Cardiac muscle cell (in vitro differentiated cells and primary cell): ENCODE measurements around the gene SLC4A11. TPM values are rescaled to one million over a fixed set of nuclear protein-coding genes. Genes with fewer than 3 reads are reported as not detected.
A peak's percentile ranks its signal among the peaks of the same experiment; 100 is the strongest.

Experiments used
- DNase-seq, 2 donors: peaks; one replicate each; pipeline versions ENCODE4 v3.0.0 to v3.0.0-alpha.2; 2010 to 2017; ENCODE audit warnings: low read depth in 1 of 2, low spot score in 1 of 2
- H3K27ac ChIP-seq: fragments of 200-600 bp; sonication (generic); 2 replicates; pipeline ENCODE4 v1.5.1; 2016
- H3K27me3 ChIP-seq: fragments of 200-600 bp; sonication (generic); 2 replicates; pipeline ENCODE4 v1.6.0; 2016; ENCODE audit warnings: control low read depth
- H3K36me3 ChIP-seq: fragments of 200-600 bp; sonication (generic); 2 replicates; pipeline ENCODE4 v1.5.1; 2016; ENCODE audit warnings: control low read depth
- H3K4me1 ChIP-seq: fragments of 200-600 bp; sonication (generic); 2 replicates; pipeline ENCODE4 v1.8.1; 2017; ENCODE audit warnings: low read depth, mild to moderate bottlenecking, mixed run types
- H3K4me3 ChIP-seq: fragments of 200-600 bp; sonication (generic); 2 replicates; pipeline ENCODE4 v1.5.1; 2016; ENCODE audit warnings: mild to moderate bottlenecking
- H3K9me3 ChIP-seq: fragments of 200-600 bp; sonication (generic); 2 replicates; pipeline ENCODE4 v1.5.1; 2017; ENCODE audit warnings: low read depth, mild to moderate bottlenecking, control low read depth
- CTCF ChIP-seq: IDR thresholded peaks from 2 replicates; pipeline ENCODE4 v1.5.1; 2012; ENCODE audit warnings: low read depth, mild to moderate bottlenecking, low read length
- polyA plus RNA-seq: library from polyadenylated mRNA; unstranded; fragments of >200 nt; fragmentation: Nextera tagmentation; extraction: Ambion mirVana; gene quantifications from 2 replicates; pipeline ENCODE4 v1.2.1, GENCODE V29; 2016
- total RNA-seq: library from RNA; depleted of rRNA; stranded (reverse); fragments of >200 nt; gene quantifications from 2 replicates; pipeline ENCODE4 v1.2.3, GENCODE V29; 2016

Gene SLC4A11
- total and polyA plus RNA-seq, 2 experiments from 2014 or later, result 0.12 TPM; not detected in 1

- Histone ChIP-seq H3K36me3 (peaks cover 11% of the 10 kb centered on the region), H3K27me3 (no peaks in the 10 kb centered on the region), H3K27ac (no peak overlapping the region), H3K4me3 (no peak overlapping the region), H3K4me1 (no peaks in the 10 kb centered on the region), H3K9me3 (no peaks in the 10 kb centered on the region)
- TF ChIP-seq CTCF, result no peak
- no peak for DNase-seq
Measured at GRCh38 chr20:3270051-3270450, 31.1 kb upstream of the SLC4A11 start.

- Histone ChIP-seq H3K36me3 (peaks cover 17% of the 10 kb centered on the region), H3K4me3 (no peak overlapping the region), H3K27ac (no peak overlapping the region), H3K9me3 (no peaks in the 10 kb centered on the region), H3K27me3 (no peaks in the 10 kb centered on the region), H3K4me1 (no peaks in the 10 kb centered on the region)
- TF ChIP-seq CTCF, result no peak
- DNase-seq, result no peak
Measured at GRCh38 chr20:3262566-3262965, 23.6 kb upstream of the SLC4A11 start.

GRCh38 chr20:3258429-3258828 lies 19.4 kb upstream of the SLC4A11 start:
- no peaks in the 10 kb centered on the region for H3K27me3 ChIP-seq
- no peaks in the 10 kb centered on the region for H3K4me1 ChIP-seq
- DNase-seq, result no peak
- no peak overlapping the region for H3K27ac ChIP-seq
- H3K4me3 ChIP-seq, result no peak overlapping the region
- H3K9me3 ChIP-seq, result no peaks in the 10 kb centered on the region
- TF ChIP-seq CTCF, result no peak
- peaks cover 16% of the 10 kb centered on the region for H3K36me3 ChIP-seq

DNA sequence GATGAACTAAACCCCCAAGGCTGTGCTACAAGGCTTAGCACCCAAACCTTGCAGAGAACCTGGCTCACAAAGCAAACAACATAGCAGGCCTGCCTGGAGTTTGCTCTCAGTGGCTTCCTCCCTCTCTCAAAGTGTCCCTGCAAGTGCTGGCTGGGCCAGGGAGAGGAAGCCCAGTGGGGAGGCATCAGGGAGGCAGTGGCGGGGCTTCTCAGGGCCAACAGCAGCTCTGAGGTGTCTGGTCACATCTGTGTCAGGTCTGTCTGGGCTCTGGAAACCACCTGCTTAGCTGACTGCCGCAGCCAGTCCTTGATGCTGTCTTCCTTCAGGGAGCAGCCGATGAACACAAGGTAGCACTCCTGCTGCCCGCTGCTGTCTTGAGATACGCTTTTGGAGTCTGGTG lies 16.7 kb upstream of the SLC4A11 start:
- no peak overlapping the region for H3K4me3 ChIP-seq
- peaks cover 20% of the 10 kb centered on the region for H3K36me3 ChIP-seq
- DNase-seq, result no peak
- H3K27me3 ChIP-seq, result no peaks in the 10 kb centered on the region
- no peak for TF ChIP-seq CTCF
- no peaks in the 10 kb centered on the region for H3K4me1 ChIP-seq
- H3K27ac ChIP-seq, result no peak overlapping the region
- no peaks in the 10 kb centered on the region for H3K9me3 ChIP-seq

DNA sequence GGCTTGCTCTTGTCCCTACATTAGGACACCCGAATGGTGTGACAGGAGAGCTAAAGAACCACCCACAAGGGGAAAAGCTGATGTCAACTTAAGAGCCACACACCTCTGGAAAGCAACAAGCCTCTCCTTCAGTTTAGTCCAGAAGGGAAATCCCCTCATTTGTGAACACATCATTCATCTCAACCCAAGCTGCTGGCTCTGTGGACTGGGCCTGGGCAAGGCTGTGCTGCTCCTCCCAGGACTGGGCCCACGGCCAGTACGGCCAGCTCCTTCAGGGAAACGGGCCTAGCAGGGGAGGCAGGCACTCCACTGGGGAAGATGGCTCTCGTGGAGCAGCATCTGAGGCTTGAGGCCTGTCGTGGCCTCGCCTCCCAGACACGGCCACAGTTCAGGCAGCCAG lies 12.8 kb upstream of the SLC4A11 start:
- Histone ChIP-seq H3K9me3 (no peaks in the 10 kb centered on the region), H3K4me3 (no peak overlapping the region), H3K27me3 (peaks cover 29% of the 10 kb centered on the region), H3K27ac (no peak overlapping the region), H3K4me1 (no peaks in the 10 kb centered on the region), H3K36me3 (peaks cover 13% of the 10 kb centered on the region)
- TF ChIP-seq CTCF, result no peak
- peak in 1 of 2 donors; percentile 56 for DNase-seq

DNA sequence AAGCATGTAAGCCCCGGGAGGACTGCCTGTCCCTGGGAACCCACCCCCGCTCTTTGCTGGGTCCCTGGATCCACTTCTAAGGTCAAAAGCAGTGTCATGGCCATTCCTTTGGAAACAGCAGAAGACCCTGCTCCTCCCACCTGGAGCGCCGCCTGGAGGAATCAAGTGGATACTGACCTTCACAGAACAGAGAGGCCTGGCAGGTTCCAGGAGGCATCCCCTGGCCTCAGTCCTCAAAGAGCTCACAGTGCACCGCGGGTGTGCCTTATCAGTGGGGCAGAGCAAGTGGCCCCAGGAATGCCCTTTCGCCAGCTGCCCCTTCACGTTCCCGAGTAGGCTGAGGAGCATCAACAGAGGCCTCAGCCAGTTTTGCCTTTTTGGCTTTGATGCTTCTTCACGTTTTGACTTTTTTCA lies 11.1 kb upstream of the SLC4A11 start:
- Histone ChIP-seq H3K36me3 (peaks cover 8% of the 10 kb centered on the region), H3K9me3 (no peaks in the 10 kb centered on the region), H3K4me1 (no peaks in the 10 kb centered on the region), H3K27me3 (peaks cover 31% of the 10 kb centered on the region), H3K27ac (no peak overlapping the region), H3K4me3 (no peak overlapping the region)
- TF ChIP-seq CTCF, result peak; percentile 29
- peak in 1 of 2 donors; percentile 58 for DNase-seq
